Posterior cingulate gyrus (tissue), 11 donors: ENCODE measurements around the gene TSG101.

ENCODE experiments used
- DNase-seq, 10 donors: peaks; one replicate each; pipeline versions ENCODE4 v3.0.0 to v3.0.0-alpha.2; 2020 to 2021; ENCODE audit warnings: mixed read lengths in 3 of 10
- intact Hi-C: fragments of 100-400 bp; cut with DNase I; formaldehyde crosslinking; loops from one replicate; pipeline ENCODE4 v1.15.1; 2023

The TSG101 gene

DNA sequence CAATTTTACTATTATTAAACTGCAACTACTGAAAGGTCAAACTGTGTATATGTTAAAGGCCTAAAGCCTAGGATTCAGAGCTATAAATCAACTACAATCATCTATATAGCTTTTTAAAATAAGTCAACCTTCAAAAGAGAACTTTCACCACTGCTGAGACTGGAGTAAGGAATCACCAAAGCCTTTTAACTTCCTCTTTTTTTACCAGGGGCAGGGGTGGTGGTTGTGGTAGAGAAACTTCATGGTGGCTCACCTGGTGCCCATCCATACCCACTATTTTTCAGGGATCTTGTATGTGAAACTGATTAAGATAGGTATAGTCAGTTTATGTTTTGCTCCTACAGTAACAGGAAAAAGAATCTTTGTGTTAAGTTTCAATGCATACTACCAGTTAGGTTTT lies 31.5 kb downstream of the TSG101 start:
- no peak for DNase-seq
- intact Hi-C loops, result no loop called here

DNA sequence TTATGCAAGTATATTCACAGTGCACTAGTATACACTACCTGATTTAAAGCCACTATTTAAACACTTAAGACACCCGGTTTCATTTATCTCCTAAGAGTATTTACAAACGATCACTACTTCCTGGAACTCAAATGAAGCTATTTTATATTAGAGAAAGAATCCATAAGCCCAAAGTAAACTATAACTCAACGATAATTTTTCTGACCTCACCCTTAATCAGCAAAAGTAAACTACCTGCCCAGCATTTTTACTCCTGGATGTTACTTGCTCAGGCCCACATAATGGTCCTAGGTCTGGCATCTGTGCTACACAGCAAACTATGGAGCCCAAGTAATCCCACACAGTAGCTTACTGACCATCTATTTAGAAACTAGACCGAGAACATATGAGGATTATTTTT lies 33.4 kb downstream of the TSG101 start:
- intact Hi-C loops, result no loop called here
- no peak for DNase-seq

DNA sequence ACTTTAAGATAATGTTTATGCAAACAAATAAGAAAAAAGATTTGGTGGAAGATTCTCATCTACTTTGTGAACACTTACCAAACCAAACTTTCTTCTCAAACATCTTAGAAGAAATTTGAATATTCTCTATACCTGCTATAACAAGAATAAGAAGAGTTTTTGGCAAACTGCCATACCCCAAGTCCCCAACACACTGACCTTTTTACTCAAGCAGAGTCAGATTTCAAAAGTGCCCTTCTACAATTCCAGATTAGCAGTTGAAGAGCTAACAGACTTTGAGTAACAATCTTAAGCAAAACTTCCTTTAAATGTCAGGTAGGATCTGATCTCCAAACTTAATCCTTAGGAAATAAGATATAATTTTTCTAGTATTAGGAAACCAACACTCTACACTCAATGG lies 33.9 kb downstream of the TSG101 start:
- intact Hi-C loops, result no loop called here
- DNase-seq, result no peak

DNA sequence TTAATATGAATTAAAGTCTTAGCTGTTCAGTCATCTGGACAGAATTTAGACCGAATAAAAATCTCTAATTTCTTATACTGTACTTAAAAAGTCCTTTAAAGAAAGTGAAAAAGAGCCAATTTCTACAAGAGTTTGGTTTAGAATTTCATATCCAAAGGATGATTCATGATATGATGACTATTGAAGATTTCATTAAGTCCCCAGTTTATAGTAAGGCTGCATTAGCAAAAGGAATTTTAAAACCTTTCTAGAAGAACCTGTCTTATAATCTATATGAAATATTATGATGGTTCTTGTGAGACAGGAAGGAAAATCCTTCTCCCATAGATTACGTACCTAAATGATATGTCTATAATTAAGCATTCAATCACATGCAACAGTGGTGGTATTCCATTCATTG lies 34.8 kb downstream of the TSG101 start:
- intact Hi-C loops, result no loop called here
- no peak for DNase-seq

DNA sequence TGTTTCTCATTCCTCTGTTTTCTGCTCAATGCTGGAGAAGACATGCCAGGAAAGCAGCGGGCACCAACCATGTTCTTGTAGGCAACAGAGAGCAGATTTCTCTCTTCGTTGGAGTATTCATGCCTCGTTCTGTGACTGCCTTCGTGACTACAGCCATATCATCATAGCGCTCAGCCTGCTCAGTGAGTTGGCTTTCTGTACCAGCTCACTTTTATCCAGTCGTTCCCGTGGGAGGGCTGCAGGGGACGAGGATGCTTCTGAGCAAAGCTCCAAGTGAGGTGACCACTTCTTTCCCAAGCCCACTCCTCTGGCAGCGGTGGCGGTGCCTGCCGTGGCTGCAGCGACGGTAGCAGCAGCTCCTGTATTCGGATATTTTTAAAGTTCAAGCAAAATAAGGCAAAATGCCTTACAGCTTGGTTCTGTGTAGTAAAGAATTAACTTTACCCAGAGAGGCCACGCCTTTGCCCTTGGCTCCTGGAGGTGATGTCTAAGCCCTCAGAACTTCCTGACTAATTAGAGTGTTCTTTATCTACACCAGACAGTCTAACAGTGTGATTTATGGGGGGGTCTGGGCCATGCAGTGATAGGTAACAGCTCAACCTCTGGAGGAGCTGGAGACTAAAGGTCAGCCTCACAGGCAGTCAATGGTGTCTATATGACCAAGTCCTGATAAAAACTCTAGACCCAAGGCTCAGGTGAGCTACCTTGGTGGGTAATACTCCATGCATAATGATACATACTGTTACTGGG lies 35.8 kb downstream of the TSG101 start:
- DNase-seq, result peak in 5 of 10 donors; percentile 13 to 85 (median 39)
- intact Hi-C loops, result no loop called here

DNA sequence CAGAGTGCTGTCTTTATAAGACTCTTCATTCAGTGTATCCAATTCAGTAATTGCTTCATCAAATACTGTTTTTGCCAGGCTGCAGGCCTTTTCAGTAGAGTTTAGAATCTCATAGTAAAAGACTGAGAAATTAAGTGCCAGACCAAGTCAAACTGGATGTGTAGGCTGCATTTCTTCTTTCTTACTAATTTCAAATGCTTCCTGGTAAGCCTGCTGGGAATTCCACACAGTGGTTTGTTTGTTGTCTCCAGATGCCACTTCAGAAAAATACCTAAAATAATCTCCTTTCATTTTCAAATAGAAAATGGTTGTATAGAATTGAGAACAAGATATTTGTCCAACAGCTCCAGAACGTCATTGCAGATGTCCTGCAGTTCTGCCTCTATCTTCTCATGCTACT lies 36.4 kb downstream of the TSG101 start:
- intact Hi-C loops, result no loop called here
- DNase-seq, result no peak

DNA sequence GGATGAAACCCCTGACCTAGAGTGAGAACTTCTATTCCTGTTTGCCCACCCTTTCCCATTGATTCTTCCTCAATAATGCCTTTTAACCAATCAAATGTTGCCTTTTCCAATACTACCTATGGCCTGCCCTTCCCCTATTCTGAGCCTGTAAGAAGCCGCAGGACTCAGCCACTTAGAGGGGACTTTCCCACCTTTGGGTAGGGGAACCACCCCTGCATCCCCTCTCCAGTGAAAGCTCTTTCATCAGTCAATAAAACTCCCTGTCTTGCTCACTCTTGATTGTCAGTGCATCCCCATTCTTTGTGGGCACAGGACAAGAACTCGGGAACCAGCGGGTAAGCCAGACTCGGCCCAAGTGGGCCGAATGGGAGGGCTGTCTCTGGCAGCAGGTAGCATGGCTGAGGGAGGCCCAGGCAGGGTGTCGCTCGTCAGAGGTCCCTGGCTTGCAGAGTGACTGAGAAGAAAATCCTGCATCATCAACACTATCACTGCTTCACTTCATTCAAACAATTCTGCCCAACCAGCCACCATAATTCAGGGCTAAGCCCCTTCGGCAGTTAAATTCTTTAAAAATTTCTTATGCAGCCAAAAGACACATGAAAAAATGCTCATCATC lies 40.7 kb downstream of the TSG101 start:
- intact Hi-C loops, result no loop called here

DNA sequence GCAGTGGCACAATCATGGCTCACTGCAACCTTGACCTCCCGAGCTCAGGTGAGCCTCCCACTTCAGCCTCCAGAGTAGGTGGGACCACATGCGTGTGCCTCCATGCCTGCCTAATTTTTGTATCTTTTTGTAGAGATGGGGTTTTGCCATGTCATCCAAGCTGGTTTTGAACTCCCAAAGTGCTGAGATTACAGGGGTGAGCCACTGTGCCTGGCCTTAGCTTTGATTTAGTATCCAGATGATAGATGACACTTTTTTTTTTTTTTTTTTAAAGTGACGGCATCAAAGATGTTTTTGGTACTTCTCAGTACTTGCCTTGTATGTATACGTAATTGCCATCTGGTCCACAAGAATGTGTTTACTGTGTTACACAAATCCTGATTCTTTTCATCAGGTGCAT lies 47.7 kb downstream of the TSG101 start:
- no peak for DNase-seq
- intact Hi-C loops, result no loop called here

More for the DNA sequence above, 40.7 kb downstream of the TSG101 start:
- no peak for DNase-seq

DNA sequence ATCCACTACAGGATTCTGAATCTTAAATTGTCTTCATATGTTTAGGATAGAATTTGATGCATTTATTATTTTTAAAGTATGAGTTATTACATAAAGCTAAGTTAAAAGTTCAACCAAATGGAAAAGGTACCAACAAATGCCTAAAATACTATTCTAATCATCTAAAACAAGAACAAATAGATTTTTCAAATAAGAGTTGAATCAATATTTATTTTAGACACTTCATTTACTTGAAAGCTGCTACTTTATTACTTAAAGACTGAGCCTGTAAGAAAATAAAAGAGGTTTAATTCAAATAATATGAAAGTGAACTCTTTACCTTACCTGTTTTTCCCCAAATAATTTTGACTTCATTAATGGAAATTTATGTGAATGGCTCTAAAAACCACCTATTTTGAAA lies 54.2 kb downstream of the TSG101 start:
- no peak for DNase-seq
- intact Hi-C loops, result no loop called here

DNA sequence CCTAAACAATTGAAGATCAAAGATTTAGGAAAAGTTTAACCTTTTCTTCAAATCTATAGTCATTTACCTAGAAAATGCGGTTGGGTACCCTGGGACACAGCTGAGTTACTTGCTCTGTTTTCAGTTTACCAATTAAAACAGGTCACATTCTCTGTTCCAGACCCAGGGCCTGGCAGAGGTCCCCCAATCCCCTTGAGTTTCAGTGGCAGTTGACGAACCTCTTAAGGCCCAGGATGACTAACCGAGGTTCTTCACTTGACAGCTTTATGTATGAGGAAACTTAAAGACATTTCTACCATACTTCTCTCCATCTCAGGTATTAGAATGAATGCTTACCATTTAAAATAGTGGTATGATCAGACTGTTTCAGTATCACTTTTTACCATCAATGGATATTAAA lies 54.7 kb downstream of the TSG101 start:
- intact Hi-C loops, result no loop called here
- no peak for DNase-seq

DNA sequence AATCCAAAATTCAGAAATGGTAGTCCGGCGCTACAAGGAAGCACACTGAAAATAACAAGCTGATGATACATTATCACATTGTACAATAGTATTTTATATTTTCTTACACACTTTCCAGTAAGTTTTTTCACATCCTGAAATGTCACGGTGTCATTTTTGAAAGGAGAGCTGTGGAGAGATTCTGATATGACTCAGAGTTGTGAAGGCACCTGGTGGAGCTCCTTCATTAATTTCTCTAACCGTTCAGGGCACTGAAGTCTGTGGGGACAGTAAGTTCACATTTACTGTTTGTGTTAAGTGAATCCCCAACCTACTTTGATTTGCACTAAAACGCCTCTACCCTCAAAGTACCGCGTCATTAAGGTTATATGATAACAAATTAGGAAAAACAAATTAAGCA lies 57.8 kb downstream of the TSG101 start:
- intact Hi-C loops, result no loop called here
- no peak for DNase-seq

DNA sequence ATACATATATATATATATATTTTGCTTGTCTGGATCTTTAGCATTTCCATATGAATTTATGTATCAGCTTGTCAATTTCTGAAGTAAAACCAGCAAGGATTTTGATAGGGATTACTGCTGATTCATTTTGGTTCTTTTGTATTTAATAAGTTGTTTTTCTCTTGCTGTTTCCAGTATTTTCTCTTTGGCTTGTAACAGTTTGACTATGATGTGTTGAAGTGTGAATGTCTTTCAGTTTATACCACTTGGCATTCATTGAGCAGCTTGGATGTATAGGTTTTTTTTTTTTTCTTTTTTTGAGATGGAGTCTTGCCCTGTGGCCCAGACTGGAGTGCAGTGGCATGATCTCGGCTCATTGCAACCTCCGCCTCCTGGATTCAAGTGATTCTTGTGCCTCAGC lies 58.7 kb downstream of the TSG101 start:
- DNase-seq, result no peak
- intact Hi-C loops, result no loop called here

DNA sequence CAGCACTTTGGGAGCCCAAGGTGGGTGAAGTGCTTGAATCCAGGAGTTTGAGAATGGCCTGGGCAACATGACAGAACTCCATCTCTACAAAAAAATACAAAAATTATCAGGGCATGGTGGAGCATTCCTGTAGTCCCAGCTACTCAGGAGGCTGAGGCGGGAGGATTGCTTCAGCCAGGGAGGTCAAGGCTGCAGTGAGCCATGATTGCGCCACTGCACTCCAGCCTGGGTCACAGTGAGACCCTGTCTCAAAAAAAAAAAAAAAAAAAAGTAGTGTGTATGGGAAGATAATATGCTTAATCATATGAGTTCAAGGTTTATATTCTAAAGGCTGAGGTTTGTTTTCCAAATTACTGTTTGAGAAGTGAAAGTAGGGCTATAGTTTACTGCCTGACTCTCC lies 60.3 kb downstream of the TSG101 start:
- DNase-seq, result no peak
- intact Hi-C loops, result no loop called here

DNA sequence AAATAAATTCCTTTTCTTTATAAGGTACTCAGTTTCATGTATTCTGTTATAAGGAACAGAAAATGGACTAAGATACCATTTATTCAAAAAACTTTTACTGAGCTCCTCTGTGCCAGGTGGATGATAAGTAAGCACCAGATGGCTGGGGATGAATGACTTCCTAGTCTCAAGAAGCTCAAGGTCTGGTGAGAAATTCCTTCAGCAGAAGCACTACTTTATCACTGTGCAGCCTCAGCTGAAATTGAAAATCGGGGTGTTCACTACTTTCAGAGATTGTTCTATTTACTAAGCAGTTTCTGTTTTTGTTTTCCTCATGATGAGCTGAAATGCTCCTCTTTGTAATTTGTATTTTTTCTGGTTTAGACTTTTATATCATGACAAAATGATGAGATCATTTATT lies 63.3 kb downstream of the TSG101 start:
- intact Hi-C loops, result no loop called here
- no peak for DNase-seq

DNA sequence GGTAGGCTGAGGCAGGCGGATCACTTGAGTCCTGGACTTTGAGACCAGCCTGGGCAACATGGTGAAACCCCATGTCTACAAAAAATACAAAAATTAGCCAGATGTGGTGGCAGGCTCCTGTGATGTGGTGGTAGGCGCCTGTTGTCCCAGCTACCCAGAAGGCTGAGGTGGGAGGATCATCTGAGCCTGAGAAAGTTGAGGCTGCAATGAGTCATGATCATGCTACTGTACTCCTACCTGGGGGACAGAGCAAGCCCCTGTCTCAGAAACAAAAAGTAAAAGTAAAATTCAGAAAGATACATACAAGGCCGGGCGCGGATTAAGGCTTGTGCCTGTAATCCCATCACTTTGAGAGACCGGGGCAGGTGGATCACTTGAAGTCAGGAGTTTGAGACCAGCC lies 64.8 kb downstream of the TSG101 start:
- no peak for DNase-seq
- intact Hi-C loops, result no loop called here

DNA sequence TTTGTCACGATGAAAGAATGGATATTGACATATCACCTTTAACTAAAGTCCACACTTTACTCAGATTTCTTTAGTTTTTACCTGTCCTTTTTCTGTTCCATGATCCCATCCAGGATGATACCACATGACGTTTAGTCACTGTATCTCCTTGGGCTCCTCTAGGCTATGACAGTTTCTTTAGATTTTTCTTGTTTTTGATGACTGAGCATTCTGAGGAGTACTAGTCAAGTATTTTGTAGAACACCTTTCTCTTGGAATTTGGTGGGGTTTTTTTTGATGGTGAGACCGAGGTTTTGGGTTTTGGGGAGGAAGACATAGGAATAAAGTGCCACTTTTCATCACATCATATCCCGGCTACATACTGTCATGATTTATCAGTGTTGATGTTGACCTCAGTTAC lies 67.1 kb downstream of the TSG101 start:
- no peak for DNase-seq
- intact Hi-C loops, result no loop called here

DNA sequence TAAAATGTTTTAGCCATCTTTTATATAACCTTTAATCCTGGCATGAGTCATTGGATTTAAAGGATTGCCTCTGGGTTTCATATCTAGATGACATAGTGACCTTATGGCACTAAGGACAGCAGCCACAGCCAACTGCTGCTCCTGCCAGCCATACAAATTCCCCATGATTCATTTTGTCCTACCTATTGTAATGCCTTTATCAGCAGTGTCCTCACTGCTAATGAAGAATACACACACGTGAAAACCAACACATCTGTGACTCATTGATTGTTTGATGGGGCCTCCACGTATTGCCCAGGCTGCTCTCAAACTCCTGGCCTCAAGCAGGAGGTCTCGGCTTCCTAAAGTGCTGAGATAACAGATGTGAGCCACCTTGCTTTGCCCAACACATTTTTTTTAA lies 69.3 kb downstream of the TSG101 start:
- intact Hi-C loops, result no loop called here
- no peak for DNase-seq

DNA sequence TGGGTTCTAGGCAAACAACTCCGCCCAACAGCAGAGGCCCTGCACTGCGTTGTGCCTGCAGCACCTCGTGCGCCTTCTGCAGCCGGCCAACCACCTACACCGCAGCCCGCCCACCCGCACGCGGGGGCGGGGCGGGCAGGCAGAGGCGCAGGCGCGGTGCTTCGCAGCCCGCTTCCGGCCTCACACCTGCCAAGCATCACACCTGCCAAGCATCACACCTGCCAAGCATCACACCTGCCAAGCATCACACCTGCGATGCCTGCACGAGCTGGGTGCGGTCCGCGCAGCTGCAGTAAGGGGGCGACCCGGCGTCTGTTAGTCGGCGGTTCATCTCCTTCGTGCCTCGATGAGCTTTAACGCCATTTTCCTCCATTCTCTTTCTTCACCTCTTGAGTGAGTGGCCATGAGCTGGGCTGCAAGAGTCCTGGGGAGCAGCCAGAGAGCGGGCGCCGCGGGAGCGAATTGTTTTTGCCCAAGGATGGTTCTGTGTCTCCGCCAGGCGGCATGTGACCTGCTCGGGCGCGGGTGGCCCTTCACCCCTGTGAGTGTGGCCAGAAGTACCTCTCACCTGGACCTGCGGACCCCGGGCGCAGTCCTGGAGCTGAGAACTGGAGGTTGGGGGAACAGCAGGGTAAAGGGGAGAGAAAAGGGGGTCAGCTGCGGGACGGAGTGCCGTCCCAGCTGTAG lies 70.9 kb downstream of the TSG101 start, which contains the start of gene LDHAL6A:
TSS of gene LDHAL6A (plus strand) at position 171 of the 687 bp plus-strand sequence. CDS start 825 bp downstream, outside the sequence.
- DNase-seq, result peak in 1 of 10 donors; percentile 86
- intact Hi-C loops, result no loop called here

DNA sequence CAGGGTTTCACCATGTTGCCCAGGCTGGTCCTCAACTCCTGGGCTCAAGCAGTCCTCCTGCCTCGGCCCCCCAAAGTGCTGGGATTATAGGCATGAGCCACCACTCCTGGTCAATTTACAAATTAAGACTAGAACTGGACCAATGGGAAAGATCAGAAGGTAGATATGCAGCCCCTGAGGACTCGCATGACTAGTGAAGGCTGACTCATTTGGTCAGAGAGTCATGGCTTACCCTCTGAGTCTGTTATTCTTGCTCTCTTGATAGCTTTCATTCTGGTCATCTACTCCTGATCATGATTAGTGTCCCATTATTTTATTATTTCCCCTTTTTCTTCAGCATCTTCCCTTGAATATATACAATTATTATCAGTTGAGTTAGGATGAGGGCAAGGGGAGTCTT lies 73.8 kb downstream of the TSG101 start:
- intact Hi-C loops, result no loop called here
- no peak for DNase-seq

DNA sequence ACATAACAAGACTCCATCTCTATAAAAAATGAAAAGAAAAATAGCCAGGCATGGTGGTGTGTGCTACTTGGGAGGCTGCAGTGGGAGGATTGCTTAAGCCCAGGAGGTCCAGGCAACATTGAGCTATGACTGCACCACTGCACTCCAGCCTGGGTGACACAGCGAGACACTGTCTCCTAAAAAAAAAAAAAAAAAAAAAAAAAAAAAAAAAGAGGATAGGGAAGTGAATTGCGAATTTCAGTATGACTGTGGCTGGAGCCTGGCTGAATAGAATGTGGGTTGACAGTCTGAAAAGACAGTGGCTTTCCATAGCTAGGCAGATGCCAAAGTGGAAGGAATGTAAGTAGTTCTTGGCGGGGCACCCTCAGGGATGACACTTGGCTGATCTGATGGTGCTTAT lies 77.5 kb downstream of the TSG101 start:
- intact Hi-C loops, result no loop called here
- no peak for DNase-seq

DNA sequence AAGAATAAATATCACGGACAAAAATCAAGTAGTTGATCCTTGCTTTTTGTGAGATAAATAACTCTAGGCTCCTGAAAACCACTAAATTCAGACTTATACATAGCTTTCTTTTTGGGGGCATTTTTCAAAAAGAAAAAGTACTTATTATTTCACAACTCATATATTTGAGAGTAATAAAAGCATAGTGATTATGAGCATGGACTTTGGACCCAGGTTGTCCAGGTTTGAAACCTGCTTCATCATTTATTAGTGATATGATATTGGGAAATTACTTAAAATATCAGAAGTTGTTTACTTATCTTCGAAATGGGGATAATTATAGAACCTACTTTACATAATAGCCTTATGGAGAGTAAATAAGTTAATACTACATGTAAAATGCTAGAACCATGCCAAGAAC lies 88.1 kb downstream of the TSG101 start:
- intact Hi-C loops, result no loop called here
- no peak for DNase-seq
